Endodermal cell (in vitro differentiated cells): ENCODE results near the gene VAT1. TPM values are rescaled to one million over a fixed set of nuclear protein-coding genes. Genes with fewer than 3 reads are reported as not detected.
"Not testable (repeated sequence)": the region's sequence is repeated elsewhere in the genome, so short reads cannot be mapped to it uniquely, and the experiment has no call there.

Experiments used
- DNase-seq: peaks from one replicate; pipeline ENCODE4 v3.0.0-alpha.2; 2017
- H3K27ac ChIP-seq: 2 replicates; pipeline ENCODE4 v1.5.1; 2013; ENCODE audit warnings: mild to moderate bottlenecking, low read depth, low read length, moderate library complexity
- H3K27me3 ChIP-seq: 2 replicates; pipeline ENCODE4 v1.6.1; 2013; ENCODE audit warnings: mild to moderate bottlenecking, low read length, moderate library complexity; ENCODE audit not compliant: insufficient read depth, control insufficient read depth, poor library complexity, severe bottlenecking
- H3K36me3 ChIP-seq: 2 replicates; pipeline ENCODE4 v1.7.0; 2013; ENCODE audit warnings: mild to moderate bottlenecking, low read length, moderate library complexity; ENCODE audit not compliant: control insufficient read depth, insufficient read depth
- H3K4me1 ChIP-seq: one replicate; pipeline ENCODE4 v1.7.0; 2013; ENCODE audit warnings: low read length; ENCODE audit not compliant: control insufficient read depth, insufficient read depth
- H3K4me3 ChIP-seq: 2 replicates; pipeline ENCODE4 v1.5.1; 2013; ENCODE audit warnings: mild to moderate bottlenecking, low read length, moderate library complexity
- H3K9ac ChIP-seq: 2 replicates; pipeline ENCODE4 v1.6.1; 2013; ENCODE audit warnings: mild to moderate bottlenecking, low read length, moderate library complexity; ENCODE audit not compliant: poor library complexity, severe bottlenecking; ENCODE audit errors: extremely low read depth
- H3K9me3 ChIP-seq: 2 replicates; pipeline ENCODE4 v1.6.1; 2013; ENCODE audit warnings: mild to moderate bottlenecking, low read length, moderate library complexity; ENCODE audit not compliant: control insufficient read depth
- H3K27ac Mint-ChIP-seq: 2 replicates; pipeline ENCODE4 v1.8.0; 2020; ENCODE audit warnings: mixed read lengths
- H3K27me3 Mint-ChIP-seq: 2 replicates; pipeline ENCODE4 v1.8.0; 2021; ENCODE audit warnings: mild to moderate bottlenecking, mixed read lengths; ENCODE audit not compliant: insufficient read depth
- H3K36me3 Mint-ChIP-seq: 2 replicates; pipeline ENCODE4 v1.8.0; 2020; ENCODE audit warnings: low read depth, mixed read lengths
- H3K4me1 Mint-ChIP-seq: 2 replicates; pipeline ENCODE4 v1.8.0; 2020; ENCODE audit warnings: mixed read lengths
- H3K4me3 Mint-ChIP-seq: 2 replicates; pipeline ENCODE4 v1.8.0; 2020; ENCODE audit warnings: mild to moderate bottlenecking, moderate library complexity, mixed read lengths
- H3K9me3 Mint-ChIP-seq: 2 replicates; pipeline ENCODE4 v1.8.0; 2020; ENCODE audit warnings: mild to moderate bottlenecking, mixed read lengths
- CTCF ChIP-seq: fragments of 200-600 bp; sonication (generic); conservative IDR thresholded peaks from 2 replicates; pipeline ENCODE4 v1.5.0; 2021; ENCODE audit warnings: antibody characterized with exemption, mild to moderate bottlenecking
- WGBS, 2 experiments: methylation state at CpG; one replicate each; pipeline versions ENCODE4 v1.1.5 to v1.1.7; 2013; ENCODE audit warnings: missing lambda C conversion rate in 2 of 2, mixed read lengths in 1 of 2; ENCODE audit not compliant: insufficient coverage in 1 of 2, insufficient read length in 1 of 2; 5-methylcytosine and 5-hydroxymethylcytosine counted together
- total RNA-seq, 2 donors: library from RNA; stranded (reverse); fragmentation: NEBNext Ultra II Directional in 1 of 2; extraction: Animal tissue kit (Norgen Biotek cat#: 25700) in 1 of 2; gene quantifications; 2 replicates in 1 of 2; 3 replicates in 1 of 2; pipeline ENCODE4 v1.2.1, GENCODE V29; 2021

The VAT1 gene
- total RNA-seq, 2 donors from 2014 or later, result 306 to 402 TPM

GRCh38 chr17:43006639-43007551 lies 15.3 kb downstream of the VAT1 start, which contains the start of gene IFI35:
IFI35 (plus strand) TSS chr17:43006784; CDS start chr17:43006948, 164 bp downstream.
- peak within 1 kb of the TSS; percentile 61 for H3K27ac ChIP-seq
- H3K4me1 ChIP-seq, result peaks cover 2% of the 10 kb centered on the region
- no peaks in the 10 kb centered on the region for H3K9me3 Mint-ChIP-seq
- H3K9ac ChIP-seq, result peak within 1 kb of the TSS; percentile 60
- peak; percentile 96 for DNase-seq
- peak within 1 kb of the TSS; percentile 79 for H3K4me3 ChIP-seq
- peaks cover 9% of the 10 kb centered on the region for H3K4me1 Mint-ChIP-seq
- H3K9me3 ChIP-seq, result no peaks in the 10 kb centered on the region
- H3K27ac Mint-ChIP-seq, result peak within 1 kb of the TSS; percentile 96
- peaks cover 29% of the 10 kb centered on the region for H3K36me3 Mint-ChIP-seq
- TF ChIP-seq CTCF, result peak; percentile 32
- H3K27me3 ChIP-seq, result no peaks in the 10 kb centered on the region
- WGBS, 2 experiments, result 57 to 60% methylated on average over 11 to 18 of the region's 18 CpGs
- H3K36me3 ChIP-seq, result peaks cover 25% of the 10 kb centered on the region
- peak within 1 kb of the TSS; percentile 57 for H3K4me3 Mint-ChIP-seq
- H3K27me3 Mint-ChIP-seq, result no peaks in the 10 kb centered on the region

- Mint-ChIP-seq H3K27me3 (no peaks in the 10 kb centered on the region), H3K4me1 (peaks cover 17% of the 10 kb centered on the region), H3K9me3 (no peaks in the 10 kb centered on the region), H3K27ac (peak overlapping the region; percentile 40), H3K36me3 (peaks cover 55% of the 10 kb centered on the region), H3K4me3 (no peak overlapping the region)
- TF ChIP-seq CTCF, result peak; percentile 21
- H3K27ac ChIP-seq, result no peak overlapping the region
- peak; percentile 81 for DNase-seq
- no peaks in the 10 kb centered on the region for H3K9me3 ChIP-seq
- H3K36me3 ChIP-seq, result peaks cover 51% of the 10 kb centered on the region
- no peak overlapping the region for H3K9ac ChIP-seq
- H3K4me1 ChIP-seq, result peaks cover 2% of the 10 kb centered on the region
- H3K27me3 ChIP-seq, result no peaks in the 10 kb centered on the region
- 97 to 100% methylated on average over 3 to 5 of the region's 5 CpGs for WGBS, 2 experiments
- no peak overlapping the region for H3K4me3 ChIP-seq
Measured at GRCh38 chr17:43003542-43004172, 18.5 kb downstream of the VAT1 start.

GRCh38 chr17:43000894-43001293 lies 21.3 kb downstream of the VAT1 start:
- H3K27me3 ChIP-seq, H3K9me3 ChIP-seq, H3K27ac ChIP-seq, H3K27me3 Mint-ChIP-seq, H3K4me3 Mint-ChIP-seq, DNase-seq, H3K9ac ChIP-seq, H3K4me1 ChIP-seq, H3K9me3 Mint-ChIP-seq, H3K4me3 ChIP-seq: not testable (repeated sequence)
- Mint-ChIP-seq H3K4me1 (peaks cover 18% of the 10 kb centered on the region), H3K36me3 (peaks cover 52% of the 10 kb centered on the region), H3K27ac (peak overlapping the region; percentile 30)
- WGBS, 2 experiments, result 93 to 97% methylated on average over 12 to 13 of the region's 13 CpGs
- peaks cover 51% of the 10 kb centered on the region for H3K36me3 ChIP-seq
